ENCODE results near the gene ATOH1.

DNA sequence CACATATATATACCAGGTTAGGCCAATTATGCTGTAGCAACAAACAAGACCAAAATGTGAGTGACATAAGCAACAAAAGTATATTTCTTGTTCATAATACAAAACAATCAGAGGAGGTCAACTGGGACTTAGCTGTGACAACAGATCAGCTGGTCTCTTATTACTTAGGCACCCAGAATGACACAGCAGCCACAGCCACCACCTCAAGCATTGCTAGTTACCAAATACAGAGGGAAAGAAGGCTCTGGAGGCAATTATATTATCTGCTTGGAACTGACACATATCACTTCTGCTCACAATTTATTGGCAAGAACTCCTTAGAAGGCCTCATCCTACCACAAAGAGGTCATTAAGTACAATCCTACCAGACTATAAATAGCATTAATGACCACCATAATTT is 15.2 kb downstream of the ATOH1 start:
- TF ChIP-seq CTCF (IDR thresholded peaks at IDR 0.05) (no peak), SP1 (CRISPR knock-in tag; conservative IDR thresholded peaks at IDR 0.05) (no peak), PRRX2 (CRISPR knock-in tag; IDR thresholded peaks at IDR 0.05) (no peak), TCF7 (CRISPR knock-in tag; IDR thresholded peaks at IDR 0.05; ENCODE audit: low read depth) (no peak), TEAD4 (CRISPR knock-in tag; IDR thresholded peaks at IDR 0.05) (no peak), STAT6 (CRISPR knock-in tag; conservative IDR thresholded peaks at IDR 0.05; ENCODE audit: low read depth) (no peak), ATF6 (CRISPR knock-in tag; IDR thresholded peaks at IDR 0.05) (no peak), TEAD1 (CRISPR knock-in tag; IDR thresholded peaks at IDR 0.05) (no peak)
- TF ChIP-seq, protein P1, sequence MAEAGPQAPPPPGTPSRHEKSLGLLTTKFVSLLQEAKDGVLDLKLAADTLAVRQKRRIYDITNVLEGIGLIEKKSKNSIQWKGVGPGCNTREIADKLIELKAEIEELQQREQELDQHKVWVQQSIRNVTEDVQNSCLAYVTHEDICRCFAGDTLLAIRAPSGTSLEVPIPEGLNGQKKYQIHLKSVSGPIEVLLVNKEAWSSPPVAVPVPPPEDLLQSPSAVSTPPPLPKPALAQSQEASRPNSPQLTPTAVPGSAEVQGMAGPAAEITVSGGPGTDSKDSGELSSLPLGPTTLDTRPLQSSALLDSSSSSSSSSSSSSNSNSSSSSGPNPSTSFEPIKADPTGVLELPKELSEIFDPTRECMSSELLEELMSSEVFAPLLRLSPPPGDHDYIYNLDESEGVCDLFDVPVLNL (CRISPR knock-in tag; IDR thresholded peaks at IDR 0.05; ENCODE audit: borderline replicate concordance, low read depth), result no peak
- TF ChIP-seq, protein P2, sequence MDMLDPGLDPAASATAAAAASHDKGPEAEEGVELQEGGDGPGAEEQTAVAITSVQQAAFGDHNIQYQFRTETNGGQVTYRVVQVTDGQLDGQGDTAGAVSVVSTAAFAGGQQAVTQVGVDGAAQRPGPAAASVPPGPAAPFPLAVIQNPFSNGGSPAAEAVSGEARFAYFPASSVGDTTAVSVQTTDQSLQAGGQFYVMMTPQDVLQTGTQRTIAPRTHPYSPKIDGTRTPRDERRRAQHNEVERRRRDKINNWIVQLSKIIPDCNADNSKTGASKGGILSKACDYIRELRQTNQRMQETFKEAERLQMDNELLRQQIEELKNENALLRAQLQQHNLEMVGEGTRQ (CRISPR knock-in tag; IDR thresholded peaks at IDR 0.05), result no peak
